ENCODE results near the gene RAB5B.
"Not testable (repeated sequence)": the region's sequence is repeated elsewhere in the genome, so short reads cannot be mapped to it uniquely, and the experiment has no call there.

Gene RAB5B

DNA sequence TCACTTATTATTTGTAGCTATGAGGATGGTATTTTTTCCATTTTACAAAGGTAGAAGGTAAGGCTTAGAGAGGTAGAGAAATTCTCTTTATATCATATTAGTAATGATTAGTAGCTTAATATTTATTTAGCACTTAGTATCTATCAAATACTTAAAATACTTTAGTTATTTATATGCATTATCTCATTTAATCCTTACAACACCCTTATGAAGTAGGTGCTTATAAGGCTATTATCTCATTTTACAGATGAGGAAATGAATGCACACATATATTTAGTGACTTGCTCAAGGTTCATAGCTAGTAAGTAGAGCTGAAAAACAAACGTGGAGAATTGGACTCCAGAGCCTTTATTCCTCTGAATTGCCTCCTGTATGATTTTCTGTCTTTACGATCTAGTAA lies 11.0 kb downstream of the RAB5B start:
- no peak for DNase-seq

DNA sequence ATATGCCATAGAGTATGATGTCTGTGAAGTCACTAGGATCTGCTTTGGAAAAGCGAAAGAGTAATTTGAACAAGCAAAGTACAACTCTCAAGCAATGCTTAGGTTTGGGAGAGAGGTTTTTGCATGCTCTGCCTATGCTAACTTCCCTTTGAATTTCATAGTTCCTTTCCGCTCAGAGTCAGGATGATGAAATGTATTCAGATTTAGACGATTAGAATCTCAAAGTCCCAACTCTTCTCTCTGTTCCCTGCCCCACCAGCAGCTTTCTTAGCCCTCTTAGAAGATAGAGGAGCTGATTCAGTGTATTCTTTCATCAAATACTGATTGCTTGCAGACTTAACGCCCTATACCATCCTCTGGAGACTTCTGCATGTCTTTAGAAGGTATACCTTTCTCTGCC lies 11.5 kb downstream of the RAB5B start:
- no peak for DNase-seq

DNA sequence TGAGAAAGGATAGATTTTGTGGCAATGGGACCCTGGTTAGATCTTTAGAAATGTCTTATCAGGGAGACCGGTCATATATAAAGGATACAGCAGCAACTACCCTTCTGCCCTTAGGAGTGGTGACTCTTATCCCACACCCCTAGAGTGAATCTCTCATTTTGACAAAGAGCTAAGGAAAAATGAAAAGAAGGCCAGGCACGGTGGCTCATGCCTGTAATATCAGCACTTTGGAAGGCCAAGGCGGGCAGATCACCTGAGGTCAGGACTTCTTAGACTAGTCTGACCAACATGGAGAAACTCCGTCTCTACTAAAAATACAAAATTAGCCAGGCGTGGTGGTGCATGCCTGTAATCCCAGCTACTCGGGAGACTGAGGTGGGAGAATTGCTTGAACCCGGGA lies 12.1 kb downstream of the RAB5B start:
- not testable (repeated sequence) for DNase-seq

DNA sequence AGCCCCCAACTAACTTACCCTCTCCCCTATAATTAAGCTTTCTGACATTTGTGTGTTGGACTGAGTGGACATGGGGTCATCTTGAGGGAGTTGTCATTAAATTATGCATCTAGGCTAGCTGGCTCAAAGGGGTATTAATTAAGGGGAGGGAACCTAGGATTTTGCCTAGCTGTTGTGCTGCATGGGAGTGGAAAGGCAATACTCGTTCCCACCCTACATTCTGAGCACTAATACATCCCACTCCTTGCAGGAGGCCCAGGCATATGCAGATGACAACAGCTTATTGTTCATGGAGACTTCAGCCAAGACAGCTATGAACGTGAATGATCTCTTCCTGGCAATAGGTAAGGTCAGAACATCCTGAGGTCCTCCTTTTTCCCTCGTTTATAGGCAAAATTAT lies 17.2 kb downstream of the RAB5B start:
- no peak for DNase-seq

DNA sequence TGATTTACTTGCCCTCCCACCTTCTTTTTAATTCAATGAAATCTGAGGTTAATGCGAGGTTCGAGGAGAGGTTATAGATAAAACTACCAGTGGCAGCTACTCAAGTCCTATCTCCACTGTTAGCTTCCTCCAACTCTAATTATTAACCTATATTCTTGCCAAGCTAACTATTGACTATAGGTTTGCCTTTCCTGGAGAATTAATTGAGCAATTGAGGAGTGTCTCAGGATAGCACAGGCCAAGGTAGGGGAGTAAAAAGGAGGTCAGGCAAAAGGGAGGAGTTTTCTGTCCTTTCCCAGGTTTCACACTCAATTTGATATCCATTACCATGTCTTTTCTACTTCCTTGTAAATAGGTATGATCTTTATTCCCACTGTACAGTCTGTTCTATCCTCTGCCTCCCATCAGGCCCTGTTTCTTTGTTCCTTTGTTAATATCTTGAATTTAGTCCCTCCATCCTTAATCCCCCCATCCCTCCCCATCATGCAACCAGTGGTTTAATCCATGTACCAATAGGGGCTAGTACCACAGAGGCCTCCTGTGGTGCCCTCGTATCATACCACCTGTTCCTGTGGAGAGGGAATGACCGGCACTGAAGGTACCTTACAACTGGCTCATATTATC lies 19.5 kb downstream of the RAB5B start:
- DNase-seq = no peak

DNA sequence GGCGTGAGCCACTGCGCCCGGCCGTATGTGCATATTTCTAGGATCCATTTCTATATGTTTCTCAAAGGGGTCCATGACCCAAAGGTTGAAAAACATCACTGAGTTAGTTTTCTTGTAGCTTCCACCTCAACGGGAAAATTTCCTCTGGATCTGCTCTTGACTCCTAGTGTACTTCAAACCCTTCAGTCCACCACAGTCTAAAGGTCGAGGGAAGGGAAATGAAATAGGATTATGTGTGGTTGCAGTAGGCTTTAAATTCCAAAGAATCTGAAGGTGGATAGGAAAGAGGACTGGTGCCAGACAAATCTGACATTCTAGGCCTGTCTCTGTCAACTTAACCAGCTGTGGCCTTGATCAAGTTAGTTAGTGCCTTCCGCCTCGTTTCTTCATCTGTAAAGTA lies 21.5 kb downstream of the RAB5B start:
- DNase-seq = no peak

DNA sequence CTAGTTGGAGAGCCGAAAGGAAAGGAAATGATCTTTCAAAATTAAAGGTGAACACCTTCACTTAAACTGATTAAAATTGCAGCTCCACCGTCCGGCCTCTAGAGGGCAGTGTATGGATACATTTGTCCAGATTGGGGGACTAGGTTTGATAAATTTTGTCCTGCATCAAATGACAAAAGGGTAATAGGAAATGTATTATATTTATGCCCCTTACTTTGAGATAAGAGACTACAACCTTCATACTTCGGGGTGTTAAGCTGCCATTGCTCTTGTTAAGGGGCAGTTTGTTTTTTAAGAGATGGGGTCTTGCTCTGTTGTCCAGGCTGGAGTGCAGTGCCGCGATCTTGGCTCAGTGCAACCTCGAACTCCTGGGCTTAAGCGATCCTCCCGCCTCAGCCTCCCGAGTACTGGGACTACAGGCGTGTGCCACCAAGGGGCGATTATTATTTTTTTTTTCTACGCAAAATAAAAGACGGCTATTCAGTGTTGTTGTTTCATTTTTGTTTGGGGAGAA lies 22.4 kb downstream of the RAB5B start:
- DNase-seq = peak; percentile 42

DNA sequence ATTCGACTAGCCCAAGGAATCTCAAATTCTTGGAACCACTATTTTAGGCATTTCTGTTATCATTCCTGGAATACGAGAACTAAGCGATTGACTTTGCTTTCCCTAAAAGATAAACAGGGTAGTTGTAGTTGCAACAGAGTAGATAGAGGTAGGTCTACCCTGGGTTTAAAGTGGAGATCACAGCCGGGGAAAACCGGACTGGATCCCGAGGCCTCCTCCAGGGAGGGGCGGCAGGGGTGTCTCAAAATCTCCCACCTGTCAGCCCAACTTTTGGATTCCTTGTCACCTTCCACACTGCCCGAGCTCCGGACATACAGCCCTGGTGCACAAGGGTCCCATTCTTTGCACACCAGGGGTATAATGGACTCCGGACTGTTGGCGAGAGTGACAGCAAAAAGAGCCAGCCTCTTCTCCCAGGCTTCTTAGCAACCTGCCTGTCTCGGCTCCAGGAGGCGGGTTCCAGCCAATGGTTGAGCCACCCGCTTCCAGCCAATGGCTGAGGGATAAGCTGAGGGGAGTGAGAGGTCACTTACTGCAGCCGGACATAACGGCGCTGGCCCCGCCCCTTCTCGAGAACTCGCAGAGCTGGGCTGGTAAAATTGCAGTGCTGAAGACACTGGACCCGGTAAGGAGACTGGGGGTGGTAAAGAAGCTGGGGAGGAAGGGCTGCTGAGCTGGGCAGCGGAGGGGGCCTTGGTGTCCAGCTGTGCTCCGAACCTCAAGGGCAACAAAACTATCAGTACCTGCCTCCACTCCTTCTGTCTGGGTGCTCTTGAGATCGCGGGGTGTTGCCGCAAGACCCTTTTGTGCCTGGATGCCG lies 23.0 kb downstream of the RAB5B start, which contains the start of gene SUOX:
Gene SUOX (plus strand): TSS at position 562 of the 820 bp plus-strand sequence. CDS start 4,946 bp downstream, outside the sequence.
- peak; percentile 88 for DNase-seq

DNA sequence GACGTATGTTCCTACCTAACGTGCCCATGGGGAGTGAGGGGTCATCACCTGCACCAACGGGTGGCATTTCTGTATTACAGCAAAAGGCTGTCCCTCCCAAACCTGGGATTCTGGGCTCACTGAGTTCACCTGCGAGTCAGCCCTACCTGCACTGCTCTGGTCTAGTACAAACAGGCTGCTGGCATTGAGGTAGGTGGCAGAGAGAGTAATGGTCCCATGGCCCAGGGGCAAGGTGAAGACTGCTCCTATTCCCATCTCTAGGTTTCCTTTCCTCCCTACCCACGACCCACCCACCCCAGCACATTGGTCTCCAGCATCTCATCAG lies 23.6 kb downstream of the RAB5B start:
- no peak for DNase-seq

DNA sequence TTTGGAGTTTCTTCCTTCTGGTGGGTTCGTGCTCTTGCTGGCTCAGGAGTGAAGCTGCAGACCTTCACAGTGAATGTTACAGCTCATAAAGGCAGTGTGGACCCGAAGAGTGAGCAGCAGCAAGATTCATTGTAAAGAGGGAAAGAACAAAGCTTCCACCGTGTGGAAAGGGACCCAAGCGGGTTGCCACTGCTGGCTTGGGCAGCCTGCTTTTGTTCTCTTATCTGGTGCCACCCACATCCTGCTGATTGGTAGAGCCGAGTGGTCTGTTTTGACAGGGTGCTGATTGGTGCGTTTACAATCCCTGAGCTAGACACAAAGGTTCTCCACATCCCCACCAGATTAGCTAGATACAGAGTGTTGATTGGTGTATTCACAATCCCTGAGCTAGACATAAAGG lies 25.6 kb downstream of the RAB5B start:
- not testable (repeated sequence) for DNase-seq

DNA sequence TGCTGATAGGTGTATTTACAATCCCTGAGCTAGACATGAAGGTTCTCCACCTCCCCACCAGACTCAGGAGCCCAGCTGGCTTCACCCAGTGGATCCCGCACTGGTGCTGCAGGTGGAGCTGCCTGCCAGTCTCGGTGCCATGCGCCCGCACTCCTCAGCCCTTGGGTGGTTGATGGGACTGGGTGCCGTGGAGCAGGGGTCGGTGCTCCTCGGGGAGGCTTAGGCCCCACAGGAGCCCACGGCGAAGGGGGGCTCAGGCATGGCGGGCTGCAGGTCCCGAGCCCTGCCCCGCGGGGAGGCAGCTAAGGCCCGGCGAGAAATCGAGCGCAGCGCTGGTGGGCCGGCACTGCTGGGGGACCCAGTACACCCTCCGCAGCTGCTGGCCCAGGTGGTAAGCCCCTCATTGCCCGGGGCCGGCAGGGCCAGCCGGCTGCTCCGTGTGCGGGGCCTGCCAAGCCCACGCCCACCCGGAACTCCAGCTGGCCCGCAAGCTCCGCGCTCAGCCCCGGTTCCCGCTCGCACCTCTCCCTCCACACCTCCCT lies 26.2 kb downstream of the RAB5B start:
- DNase-seq = not testable (repeated sequence)

DNA sequence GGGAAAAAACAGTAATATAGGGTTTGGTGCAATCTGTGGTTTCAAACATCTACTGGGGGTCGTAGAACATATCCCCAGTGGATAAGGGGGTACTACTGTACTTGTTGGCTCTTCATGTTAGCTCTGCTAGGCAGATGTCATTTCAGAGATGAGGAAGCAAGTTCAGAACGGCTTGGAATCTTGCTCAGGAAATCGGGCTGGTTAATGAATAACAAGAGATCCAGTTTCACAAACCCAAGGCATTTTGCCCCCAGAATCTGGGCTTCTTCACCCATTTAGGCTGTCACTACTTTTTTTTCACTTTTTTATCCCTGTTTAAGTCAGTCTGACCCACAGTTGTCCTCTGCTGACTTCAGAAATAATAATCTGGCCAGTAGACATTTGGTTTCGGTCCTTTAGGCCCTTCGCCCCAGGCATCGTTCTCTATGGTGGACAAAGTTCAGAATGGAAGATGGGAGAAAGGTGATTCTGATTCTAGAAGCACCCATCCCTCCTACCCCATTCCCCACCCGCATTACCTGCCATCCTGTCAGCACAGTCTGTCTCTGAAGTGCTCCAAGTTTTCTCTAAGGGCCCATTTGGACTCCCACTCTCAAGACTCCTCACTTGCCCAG lies 27.7 kb downstream of the RAB5B start:
- no peak for DNase-seq

DNA sequence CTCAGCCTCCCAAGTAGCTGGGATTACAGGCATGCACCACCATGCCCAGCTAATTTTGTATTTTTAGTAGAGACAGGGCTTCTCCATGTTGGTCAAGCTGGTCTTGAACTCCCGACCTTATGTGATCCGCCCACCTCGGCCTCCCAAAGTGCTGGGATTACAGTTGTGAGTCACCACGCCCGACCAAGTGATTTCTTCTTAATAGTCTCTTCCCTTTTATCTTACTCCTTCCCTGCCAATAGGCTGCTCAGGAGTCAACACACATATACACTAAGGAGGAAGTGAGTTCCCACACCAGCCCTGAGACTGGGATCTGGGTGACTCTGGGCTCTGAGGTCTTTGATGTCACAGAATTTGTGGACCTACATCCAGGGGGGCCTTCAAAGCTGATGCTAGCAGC lies 29.5 kb downstream of the RAB5B start:
- DNase-seq = not testable (repeated sequence)

DNA sequence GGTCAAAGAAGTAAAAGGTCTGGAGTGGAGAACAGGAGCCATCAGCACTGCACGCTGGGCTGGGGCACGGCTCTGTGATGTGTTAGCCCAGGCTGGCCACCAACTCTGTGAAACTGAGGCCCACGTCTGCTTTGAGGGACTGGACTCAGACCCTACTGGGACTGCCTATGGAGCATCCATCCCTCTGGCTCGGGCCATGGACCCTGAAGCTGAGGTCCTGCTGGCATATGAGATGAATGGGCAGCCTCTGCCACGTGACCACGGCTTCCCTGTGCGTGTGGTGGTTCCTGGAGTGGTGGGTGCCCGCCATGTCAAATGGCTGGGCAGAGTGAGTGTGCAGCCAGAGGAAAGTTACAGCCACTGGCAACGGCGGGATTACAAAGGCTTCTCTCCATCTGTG lies 30.3 kb downstream of the RAB5B start:
- no peak for DNase-seq

DNA sequence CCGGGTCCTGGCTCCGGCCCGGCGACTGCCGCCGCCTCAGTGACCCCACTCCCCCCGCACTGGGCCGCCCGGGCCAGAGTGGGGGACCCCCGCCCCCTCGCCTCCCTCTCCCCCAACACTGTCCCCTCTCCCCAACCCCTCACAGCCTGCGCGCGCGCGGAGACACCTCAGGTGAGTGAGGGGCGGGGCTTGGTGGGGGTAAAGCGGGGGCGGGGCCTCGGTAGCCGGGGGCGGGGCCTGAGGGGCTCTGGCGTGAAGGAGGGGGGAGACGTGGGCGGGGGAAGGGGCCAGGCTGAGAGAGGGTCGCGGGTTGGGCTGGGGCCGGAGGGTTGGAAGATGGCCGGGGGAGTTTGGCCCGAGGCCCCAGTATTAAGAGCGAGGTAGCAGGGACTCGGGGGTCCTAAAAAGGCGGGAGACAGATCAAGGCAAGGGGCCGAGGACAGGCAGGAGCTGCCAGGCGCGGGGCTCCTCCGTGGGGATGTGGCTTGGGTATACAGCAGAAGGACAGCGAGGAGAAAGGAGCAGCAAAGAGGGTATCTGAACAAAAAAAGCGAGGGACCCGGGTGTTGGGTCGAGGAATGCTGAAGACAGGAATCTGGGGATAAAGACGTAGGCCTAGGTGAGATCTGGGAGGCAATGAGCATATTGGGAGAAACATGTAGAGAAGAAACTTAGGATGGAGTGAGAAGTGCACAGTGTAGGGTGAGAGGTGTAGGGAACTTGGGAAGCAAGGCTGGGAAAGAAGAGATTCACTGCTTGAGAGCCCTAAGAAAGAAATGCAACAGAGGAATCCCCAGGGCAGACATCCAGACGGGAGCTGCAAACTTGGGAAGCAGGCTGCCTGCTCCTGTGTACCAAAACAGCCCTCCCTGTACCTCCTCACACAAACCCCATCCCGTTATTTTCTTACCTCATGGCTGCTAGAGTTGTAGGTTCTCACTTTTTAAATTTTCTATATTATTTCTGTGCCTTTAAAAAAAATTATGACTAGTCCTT lies 34.0 kb downstream of the RAB5B start:
- DNase-seq = peak; percentile 77

DNA sequence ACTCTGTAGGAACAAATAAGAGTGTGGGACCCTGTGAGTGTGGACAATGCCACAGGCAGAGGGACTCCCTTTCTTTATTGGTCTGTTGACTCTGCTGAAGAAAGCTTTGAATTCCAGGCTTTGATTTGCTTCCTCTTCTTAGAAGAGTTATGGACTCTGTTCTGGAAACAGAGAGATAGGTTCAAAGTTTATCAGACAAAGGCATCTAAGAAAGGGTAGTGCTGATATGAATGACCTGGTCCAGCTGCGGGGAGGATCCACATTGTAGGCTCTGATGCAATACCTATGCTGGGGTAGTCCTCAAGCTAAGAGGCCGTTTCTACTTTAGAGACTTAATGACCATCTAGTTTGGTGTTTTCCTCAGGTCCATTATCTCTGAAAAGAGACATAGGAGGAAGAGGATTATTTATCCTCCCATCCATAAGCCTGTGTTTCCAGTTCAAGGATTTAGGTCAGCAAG lies 36.3 kb downstream of the RAB5B start:
- no peak for DNase-seq

DNA sequence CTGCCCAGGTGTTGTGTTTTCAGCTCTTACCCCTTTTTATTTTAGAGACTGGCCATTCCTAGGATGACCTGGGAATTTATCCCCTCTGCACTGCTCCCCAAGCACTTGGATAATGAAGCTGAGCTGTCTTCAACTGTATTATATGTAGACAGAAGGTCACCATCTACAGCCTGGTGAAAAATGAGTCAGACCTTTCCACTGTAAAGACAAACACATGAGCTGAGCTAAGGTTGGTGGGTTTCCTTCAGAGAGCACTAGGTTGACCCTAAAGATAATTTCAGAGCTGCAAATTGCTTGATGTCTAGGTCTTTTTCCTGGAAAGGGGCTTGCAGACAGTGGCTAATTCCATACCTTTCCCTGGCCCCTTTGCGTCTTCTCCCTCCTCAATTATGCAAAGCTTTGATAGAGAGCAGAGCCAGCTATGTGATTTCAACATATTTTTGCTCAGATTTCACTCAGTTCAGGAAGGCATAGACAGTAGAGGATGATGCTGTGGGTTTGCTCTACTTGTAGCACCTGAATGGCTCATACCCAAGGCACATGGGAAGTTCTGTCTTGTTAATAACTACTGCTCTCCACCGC lies 37.7 kb downstream of the RAB5B start:
- DNase-seq = no peak

DNA sequence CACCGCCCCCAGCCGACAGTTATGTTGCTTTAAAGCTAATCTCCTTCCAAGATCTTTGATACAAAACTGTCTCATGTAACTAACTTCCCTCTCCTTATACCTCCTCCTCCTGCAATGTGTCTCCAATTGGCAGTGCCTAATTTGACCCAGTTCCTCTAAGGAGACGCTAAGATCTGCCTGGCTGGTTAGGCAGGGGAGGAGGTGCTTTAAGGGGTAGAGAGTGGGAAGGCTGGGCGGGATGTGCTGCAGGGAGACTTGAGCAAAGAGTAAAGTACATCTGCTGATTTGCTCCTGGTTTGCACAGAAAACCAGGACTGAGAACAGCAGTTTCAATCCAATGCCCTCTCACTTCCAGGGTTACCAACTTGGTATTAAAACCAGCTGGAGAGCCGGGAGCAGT lies 39.6 kb downstream of the RAB5B start:
- no peak for DNase-seq

DNA sequence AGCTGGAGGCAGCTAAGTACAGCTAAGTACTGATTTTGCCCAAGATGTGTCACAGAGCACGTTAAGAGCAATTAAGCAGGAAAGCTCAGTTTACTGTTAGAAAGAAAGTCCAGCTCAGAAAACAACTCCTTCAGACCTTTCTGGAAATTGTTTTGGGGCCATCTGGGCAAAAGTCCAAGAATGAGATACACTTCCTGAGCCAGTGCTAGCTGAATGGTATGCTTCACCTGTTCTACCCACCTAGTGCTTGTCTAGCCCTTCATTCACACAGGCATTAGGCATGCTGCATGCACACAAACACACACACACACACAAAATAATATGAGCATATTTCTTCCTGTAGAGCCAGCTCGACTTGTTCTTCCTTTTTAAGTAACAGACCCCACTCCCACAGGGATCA lies 40.3 kb downstream of the RAB5B start:
- peak; percentile 18 for DNase-seq

DNA sequence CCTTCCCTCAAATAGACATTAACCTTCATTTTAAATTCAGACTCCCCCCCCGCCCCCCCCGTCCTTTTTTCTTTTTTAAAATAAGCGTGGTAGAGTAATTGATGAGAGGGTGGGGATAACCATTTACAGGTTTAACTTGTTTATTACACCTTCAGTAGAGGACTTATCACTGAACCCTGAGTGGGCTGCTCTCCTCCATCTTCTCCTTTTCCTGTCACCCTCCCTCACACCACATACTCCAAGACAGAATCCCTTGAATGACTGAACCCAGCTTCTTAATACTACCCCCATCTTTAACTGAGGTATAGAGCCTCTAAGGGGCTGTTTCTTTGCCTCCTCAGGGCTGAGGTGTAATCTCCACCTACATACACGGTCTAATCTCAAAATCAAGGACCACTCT lies 43.3 kb downstream of the RAB5B start:
- no peak for DNase-seq

DNA sequence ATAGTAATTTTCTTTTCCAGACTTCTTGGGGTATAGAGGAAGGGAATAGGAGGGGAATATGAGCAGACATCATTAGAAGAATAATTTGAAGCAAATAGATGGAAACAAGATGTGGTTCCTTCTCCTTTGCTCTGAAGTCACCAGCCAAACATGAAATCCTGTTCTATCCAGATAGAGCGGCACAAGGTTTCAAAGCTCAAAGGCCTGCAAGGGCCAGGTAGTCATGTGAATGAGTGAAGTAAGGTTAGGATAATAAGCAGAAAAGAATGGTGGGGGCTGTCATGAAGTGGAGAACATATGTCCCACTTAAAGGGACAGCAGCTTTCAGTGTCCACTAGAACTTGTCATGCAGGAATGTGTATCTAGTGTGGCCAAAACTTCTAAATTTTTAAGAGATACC lies 44.5 kb downstream of the RAB5B start:
- DNase-seq = no peak
